HG02852 (cell line): Measurements from ENCODE around the gene C2CD4C.
"Not testable (repeated sequence)": the region's sequence is repeated elsewhere in the genome, so short reads cannot be mapped to it uniquely, and the experiment has no call there.

Experiments used
- ATAC-seq: cut with Tn5 transposase; IDR thresholded peaks from one replicate; pipeline ENCODE4 v1.9.1; 2021; ENCODE audit warnings: mild to moderate bottlenecking, moderate library complexity; ENCODE audit not compliant: unreplicated experiment

C2CD4C gene

DNA sequence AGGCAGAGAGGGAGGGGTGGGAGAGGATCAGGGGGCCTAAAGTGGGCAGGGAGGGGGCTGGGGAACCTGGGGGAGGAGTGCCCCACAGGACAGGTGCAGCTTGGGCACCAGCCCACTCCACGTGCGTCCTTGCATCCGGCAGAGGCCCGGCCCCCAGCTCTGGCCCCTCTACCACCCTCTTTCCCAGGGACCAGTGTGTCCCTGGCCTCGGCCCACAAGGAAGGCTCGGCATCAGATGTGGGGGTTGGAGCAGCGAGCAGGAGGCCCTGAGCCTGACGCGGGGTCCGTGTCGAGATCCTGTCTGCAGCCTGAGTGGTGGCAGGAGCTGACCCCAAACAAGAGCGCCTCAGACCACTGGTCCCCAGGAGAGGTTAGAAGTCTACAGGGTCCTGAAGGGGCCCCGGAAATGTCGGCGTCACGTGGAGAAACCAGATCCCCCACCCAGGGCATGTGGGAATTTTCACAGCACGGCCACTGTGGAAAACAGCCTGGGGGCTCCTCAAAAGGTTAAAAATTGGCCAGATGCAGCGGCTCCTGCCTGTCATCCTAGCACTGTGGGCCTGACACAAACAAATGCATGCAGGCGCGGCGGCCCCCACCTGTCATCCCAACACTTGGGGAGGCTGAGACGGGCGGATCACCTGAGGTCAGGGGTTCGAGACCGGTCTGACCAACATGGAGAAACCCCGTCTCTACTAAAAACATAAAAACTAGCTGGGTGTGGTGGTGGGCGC, 30.4 kb upstream of the C2CD4C start:
- no peak for ATAC-seq

- ATAC-seq = no peak
These were observed 29.5 kb upstream of the C2CD4C start for GRCh38 chr19:438416-438958.

DNA sequence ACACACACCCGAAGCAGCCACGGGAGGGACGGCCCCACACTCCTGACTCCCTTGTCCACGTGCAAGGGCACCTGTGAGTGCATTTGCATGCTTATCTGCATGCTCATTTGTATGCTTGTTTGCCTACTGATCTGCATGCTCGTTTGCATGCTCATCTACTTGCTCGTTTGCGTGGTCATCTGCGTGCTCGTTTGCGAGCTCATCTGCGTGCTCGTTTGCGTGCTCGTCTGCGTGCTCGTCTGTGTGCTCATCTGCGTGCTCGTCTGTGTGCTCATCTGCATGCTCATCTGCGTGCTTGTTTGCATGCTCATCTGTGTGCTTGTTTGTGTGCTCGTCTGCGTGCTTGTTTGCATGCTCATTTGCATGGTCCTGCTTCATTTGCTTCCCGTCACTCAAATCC, 28.1 kb upstream of the C2CD4C start:
- no peak for ATAC-seq

GRCh38 chr19:436413-436950, 27.5 kb upstream of the C2CD4C start:
- ATAC-seq = no peak

DNA sequence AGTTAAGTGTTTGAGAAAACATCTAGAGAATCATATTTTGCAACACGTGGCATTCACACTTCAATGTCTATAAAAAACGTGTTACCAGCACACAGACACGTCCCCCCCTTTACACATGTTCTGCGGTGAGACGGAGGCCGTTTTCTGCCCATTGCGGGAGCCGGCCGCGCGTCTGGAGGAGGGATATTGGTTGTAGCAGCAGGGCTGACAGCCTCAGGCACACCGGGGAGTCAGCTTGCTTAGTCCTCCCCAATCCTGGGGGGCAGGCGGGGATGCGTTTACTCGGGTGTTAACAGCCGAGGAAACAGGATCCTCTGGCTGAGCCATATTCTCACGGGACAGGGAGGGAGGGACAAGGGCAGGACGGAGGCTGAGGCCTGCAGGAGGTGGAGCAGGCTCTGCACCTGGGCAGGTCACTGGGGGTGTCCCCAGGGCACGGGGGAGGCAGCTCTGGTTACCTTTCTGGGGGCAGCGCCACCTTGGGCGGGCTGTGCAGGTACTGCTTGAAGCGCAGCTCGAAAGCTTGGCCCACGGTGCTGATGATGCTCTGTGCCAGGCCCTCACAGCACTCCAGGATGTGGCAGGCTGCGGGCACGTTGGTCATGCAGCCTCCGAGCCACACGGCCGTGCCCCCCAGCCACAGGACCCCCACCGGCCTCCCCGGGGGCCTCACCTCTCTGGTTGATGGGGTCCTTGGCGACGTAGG, 26.9 kb upstream of the C2CD4C start:
- ATAC-seq = no peak

- ATAC-seq = no peak
These were observed 26.2 kb upstream of the C2CD4C start for GRCh38 chr19:435056-435706.

- no peak for ATAC-seq
These were observed 25.4 kb upstream of the C2CD4C start for GRCh38 chr19:434152-434960.

GRCh38 chr19:430701-431100, 21.8 kb upstream of the C2CD4C start:
- no peak for ATAC-seq

- ATAC-seq = no peak
These were observed 19.2 kb upstream of the C2CD4C start for GRCh38 chr19:428149-428548.

GRCh38 chr19:427675-428074, 18.7 kb upstream of the C2CD4C start:
- ATAC-seq = not testable (repeated sequence)

DNA sequence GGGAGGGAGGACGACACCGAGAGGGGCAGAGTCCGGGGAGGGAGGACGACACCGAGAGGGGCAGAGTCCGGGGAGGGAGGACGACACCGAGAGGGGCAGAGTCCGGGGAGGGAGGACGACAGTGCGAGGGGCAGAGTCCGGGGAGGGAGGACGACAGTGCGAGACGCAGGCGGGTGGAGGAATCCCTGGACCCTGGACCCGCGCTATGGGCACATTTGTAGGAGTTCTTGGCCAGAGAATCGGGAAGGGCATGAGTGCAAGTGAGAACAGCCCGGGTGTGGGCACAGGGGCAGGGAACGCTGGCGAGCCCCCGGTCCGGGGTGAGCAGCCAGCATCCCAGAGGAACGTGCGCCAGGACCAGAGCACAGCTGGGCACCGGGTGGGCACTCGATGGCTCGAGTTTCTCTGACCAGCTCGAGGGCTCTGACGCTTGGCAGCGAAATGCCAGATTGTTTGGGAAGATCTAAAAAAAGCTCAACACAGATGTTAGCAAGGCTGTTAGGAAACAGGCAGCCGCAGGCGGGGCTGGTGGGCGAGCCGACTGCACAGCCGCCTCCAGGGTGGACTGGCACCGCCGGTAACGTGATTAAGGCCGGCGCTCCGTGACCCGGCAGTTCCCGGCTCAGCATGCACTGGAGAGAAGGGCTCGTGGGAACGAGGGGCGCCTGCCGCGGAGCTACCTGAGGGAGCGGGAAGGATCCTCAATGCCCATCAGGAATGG, 17.9 kb upstream of the C2CD4C start:
- ATAC-seq = no peak

DNA sequence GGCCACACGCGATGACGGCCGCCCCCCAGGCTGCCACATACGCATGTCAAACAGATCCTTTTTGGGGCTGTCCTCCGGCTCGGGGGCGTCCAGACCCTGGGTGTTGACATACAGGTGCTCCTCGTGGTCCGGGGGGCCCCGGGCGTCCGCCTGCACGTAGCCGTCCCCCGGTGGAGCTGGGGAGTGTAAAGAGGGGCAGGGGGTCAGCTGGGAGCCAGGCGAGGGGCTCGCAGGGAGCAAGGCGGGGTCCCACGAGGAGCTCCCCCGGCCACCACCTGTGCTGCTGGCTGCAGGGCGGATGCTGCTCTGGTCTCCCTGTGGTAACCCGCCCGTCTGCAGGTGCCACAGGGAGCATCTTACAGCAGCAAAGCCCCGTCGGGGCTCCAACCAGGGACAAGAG, 16.1 kb upstream of the C2CD4C start:
- ATAC-seq = no peak

DNA sequence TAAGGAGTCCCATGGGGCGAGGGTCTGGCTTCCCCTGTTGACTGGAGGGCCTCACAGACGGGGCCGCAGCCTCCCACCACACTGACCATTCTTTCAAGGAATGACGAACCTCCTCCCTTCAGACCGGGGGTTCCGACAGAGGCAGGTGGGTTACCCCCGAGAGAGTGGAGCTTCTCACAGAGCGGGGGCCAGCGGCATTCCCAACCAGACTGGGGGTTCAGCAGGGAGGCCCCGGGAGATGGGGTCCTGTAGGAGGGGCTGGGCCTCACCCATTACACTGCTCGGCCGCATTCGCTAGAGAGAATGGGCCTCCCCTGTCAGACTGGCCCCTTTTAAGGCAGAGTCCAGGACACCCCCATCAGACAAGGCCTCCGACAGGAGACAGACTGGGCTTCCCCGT, 15.6 kb upstream of the C2CD4C start:
- ATAC-seq = no peak

GRCh38 chr19:423691-424466, 14.9 kb upstream of the C2CD4C start:
- ATAC-seq = no peak

- not testable (repeated sequence) for ATAC-seq
These were observed 13.9 kb upstream of the C2CD4C start for GRCh38 chr19:422917-423226.

- no peak for ATAC-seq
These were observed 13.4 kb upstream of the C2CD4C start for GRCh38 chr19:422213-422916.

DNA sequence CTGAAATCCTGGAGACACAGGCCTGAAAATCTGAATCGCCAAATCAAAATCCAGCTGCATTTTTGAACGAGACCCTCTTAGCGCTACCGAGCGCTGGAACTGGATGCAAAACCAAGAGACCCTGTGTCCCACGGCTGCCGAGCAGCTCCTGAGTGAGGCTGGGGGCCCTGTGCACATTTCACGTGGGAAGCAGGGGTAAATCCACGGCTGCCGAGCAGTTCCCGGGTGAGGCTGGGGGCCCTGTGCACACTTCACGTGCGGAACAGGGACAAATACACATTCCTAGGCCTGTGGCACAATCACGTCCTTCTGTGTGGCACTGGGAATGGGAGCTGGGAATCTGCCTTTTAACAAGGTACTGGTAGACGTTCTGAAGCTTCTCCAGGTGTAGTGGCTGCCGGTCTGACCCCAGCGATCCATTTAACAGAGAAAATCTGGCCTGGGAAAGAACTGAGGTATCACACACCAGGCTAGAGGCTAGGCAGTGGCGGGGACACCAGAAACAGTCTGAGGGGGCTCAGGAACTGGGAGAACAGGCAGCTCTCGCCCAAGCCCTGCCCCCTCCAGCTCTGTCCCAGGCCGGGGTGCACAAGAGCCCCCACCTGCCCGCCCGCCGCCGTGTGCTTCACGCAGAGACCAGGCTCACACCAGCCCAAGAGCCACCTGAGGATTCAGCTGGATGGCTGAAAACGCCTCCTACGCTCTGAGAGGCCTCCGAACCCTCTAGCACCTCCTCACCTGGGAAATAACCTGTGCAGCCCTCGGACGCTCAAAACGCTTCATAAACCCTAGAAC, 11.0 kb upstream of the C2CD4C start:
- no peak for ATAC-seq
